G401 (cell line): ENCODE data around the gene TANGO2. TPM values are rescaled to one million over a fixed set of nuclear protein-coding genes. Genes with fewer than 3 reads are reported as not detected.
A peak's percentile ranks its signal among the peaks of the same experiment; 100 is the strongest.

ENCODE experiments used
- DNase-seq: peaks from one replicate; pipeline ENCODE4 v3.0.0-alpha.2; 2015; ENCODE audit warnings: low spot score
- in situ Hi-C: cut with HindIII; loops from 2 replicates; pipeline ENCODE4 v1.10.0; 2016; ENCODE audit warnings: low sequenced_read_pairs, mixed read lengths
- total RNA-seq: library from RNA; depleted of rRNA; stranded (reverse); fragments of >200 nt; shearing (Covaris generic); gene quantifications from 2 replicates; pipeline ENCODE4 v1.2.3, GENCODE V29; 2014

Gene TANGO2
- total RNA-seq, 1 experiment from 2014 or later = 13.2 TPM

GRCh38 chr22:19992481-19992911 lies 28.4 kb upstream of the TANGO2 start:
- no peak for DNase-seq
- in situ Hi-C loops = no loop called here

GRCh38 chr22:19992921-19993355 lies 28.0 kb upstream of the TANGO2 start:
- in situ Hi-C loops = no loop called here
- no peak for DNase-seq

- in situ Hi-C loops = no loop called here
- no peak for DNase-seq
Measured at GRCh38 chr22:19993926-19994325, 27.0 kb upstream of the TANGO2 start.

GRCh38 chr22:19994851-19995610 lies 25.9 kb upstream of the TANGO2 start:
- DNase-seq = no peak

GRCh38 chr22:19995611-19996339 lies 25.1 kb upstream of the TANGO2 start:
- in situ Hi-C loops = no loop called here
- DNase-seq = no peak

More at GRCh38 chr22:19994851-19995610, 25.9 kb upstream of the TANGO2 start:
- in situ Hi-C loops = no loop called here

- no peak for DNase-seq
- in situ Hi-C loops = no loop called here
Measured at GRCh38 chr22:19996694-19997384, 24.1 kb upstream of the TANGO2 start.

GRCh38 chr22:19997561-19998231 lies 23.2 kb upstream of the TANGO2 start:
- in situ Hi-C loops = no loop called here

GRCh38 chr22:19998232-19998951 lies 22.5 kb upstream of the TANGO2 start:
- peak; percentile 60 for DNase-seq

More at GRCh38 chr22:19997561-19998231, 23.2 kb upstream of the TANGO2 start:
- no peak for DNase-seq

GRCh38 chr22:19998991-19999820 lies 21.7 kb upstream of the TANGO2 start:
- in situ Hi-C loops = no loop called here
- no peak for DNase-seq

More at GRCh38 chr22:19998232-19998951, 22.5 kb upstream of the TANGO2 start:
- in situ Hi-C loops = no loop called here

GRCh38 chr22:20000246-20001081 lies 20.4 kb upstream of the TANGO2 start:
- peak; percentile 70 for DNase-seq

GRCh38 chr22:20001082-20001638 lies 19.8 kb upstream of the TANGO2 start:
- in situ Hi-C loops = no loop called here
- DNase-seq = no peak

More at GRCh38 chr22:20000246-20001081, 20.4 kb upstream of the TANGO2 start:
- in situ Hi-C loops = no loop called here

GRCh38 chr22:20002128-20002527 lies 18.8 kb upstream of the TANGO2 start:
- peak; percentile 46 for DNase-seq
- in situ Hi-C loops = no loop called here

GRCh38 chr22:20002636-20003035 lies 18.3 kb upstream of the TANGO2 start:
- no peak for DNase-seq
- in situ Hi-C loops = no loop called here

- DNase-seq = no peak
- in situ Hi-C loops = no loop called here
Measured at GRCh38 chr22:20003304-20003703, 17.6 kb upstream of the TANGO2 start.

GRCh38 chr22:20004464-20004863 lies 16.4 kb upstream of the TANGO2 start:
- DNase-seq = no peak
- in situ Hi-C loops = no loop called here

GRCh38 chr22:20008221-20008995 lies 12.5 kb upstream of the TANGO2 start:
- in situ Hi-C loops = no loop called here
- DNase-seq = peak; percentile 52
